HCT116 (cell line): ENCODE data around the gene NLRP5.

Experiments
- CEBPB ChIP-seq: IDR thresholded peaks from 2 replicates; pipeline ENCODE4 v1.6.1; 2012; ENCODE audit warnings: low read depth
- JUND ChIP-seq: IDR thresholded peaks from 2 replicates; pipeline ENCODE4 v1.6.1; 2012
- POLR2A ChIP-seq: IDR thresholded peaks from 2 replicates; pipeline ENCODE4 v1.7.0; 2011; ENCODE audit warnings: borderline replicate concordance; ENCODE audit not compliant: insufficient read depth, insufficient read length; ENCODE audit errors: extremely low read depth
- POLR2AphosphoS5 ChIP-seq: IDR thresholded peaks from 2 replicates; pipeline ENCODE4 v1.6.1; 2011; ENCODE audit warnings: mild to moderate bottlenecking, low read depth, low read length, moderate library complexity
- REST ChIP-seq: IDR thresholded peaks from 2 replicates; pipeline ENCODE4 v1.6.1; 2012; ENCODE audit warnings: low read depth
- SIN3A ChIP-seq: IDR thresholded peaks from 2 replicates; pipeline ENCODE4 v1.6.1; 2012; ENCODE audit warnings: low read depth
- SP1 ChIP-seq: IDR thresholded peaks from 2 replicates; pipeline ENCODE4 v1.6.1; 2012; ENCODE audit warnings: low read depth
- YY1 ChIP-seq: IDR thresholded peaks from 2 replicates; pipeline ENCODE4 v1.6.1; 2011; ENCODE audit warnings: low read length, low read depth, moderate library complexity, mild to moderate bottlenecking; ENCODE audit not compliant: insufficient replicate concordance; ENCODE audit errors: extremely low read depth
- ZNF274 ChIP-seq: fragments of 200-500 bp; sonication (Bioruptor generic); IDR thresholded peaks from 2 replicates; pipeline ENCODE4 v1.6.1; 2014; ENCODE audit warnings: mild to moderate bottlenecking, low read depth, low read length, inconsistent platforms
- TF ChIP-seq, protein P1 (sequence below), 3 experiments: fragments of 200-600 bp in 1 of 3; sonication (generic) in 1 of 3; IDR thresholded peaks in 2 of 3; conservative IDR thresholded peaks in 1 of 3; 2 replicates each; pipeline ENCODE4 v1.5.1; 2012 to 2017; ENCODE audit warnings: low read depth in 2 of 3, low read length in 2 of 3, antibody characterized with exemption in 1 of 3, borderline replicate concordance in 1 of 3, control low read depth in 1 of 3, mild to moderate bottlenecking in 1 of 3, mixed read lengths in 1 of 3, mixed run types in 1 of 3, moderate library complexity in 1 of 3; ENCODE audit not compliant: insufficient read depth in 1 of 3

DNA sequence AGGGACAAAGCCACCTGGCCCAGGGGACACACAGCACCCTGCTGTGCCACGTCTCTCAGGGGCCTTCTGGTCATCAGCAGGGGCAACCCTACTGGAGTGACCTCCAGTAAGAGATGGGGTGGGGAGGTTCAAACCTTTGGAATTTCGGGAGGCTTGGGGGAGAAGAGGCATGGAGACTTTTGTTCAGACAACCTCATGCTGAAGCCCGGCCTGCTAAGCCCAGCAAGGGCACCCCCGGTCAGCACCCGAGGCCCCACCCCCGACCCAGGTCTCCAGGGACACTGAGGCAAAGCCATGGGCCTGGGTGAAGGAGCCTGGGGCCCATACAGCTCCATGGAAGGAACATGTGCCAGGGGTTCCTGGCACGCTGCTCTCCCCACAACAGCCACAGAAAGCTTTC lies 111.2 kb downstream of the NLRP5 start:
- TF ChIP-seq YY1 (no peak), POLR2AphosphoS5 (no peak), REST (no peak), CEBPB (no peak), JUND (no peak), ZNF274 (no peak), POLR2A (no peak), SIN3A (no peak), SP1 (no peak)
- TF ChIP-seq, protein P1, sequence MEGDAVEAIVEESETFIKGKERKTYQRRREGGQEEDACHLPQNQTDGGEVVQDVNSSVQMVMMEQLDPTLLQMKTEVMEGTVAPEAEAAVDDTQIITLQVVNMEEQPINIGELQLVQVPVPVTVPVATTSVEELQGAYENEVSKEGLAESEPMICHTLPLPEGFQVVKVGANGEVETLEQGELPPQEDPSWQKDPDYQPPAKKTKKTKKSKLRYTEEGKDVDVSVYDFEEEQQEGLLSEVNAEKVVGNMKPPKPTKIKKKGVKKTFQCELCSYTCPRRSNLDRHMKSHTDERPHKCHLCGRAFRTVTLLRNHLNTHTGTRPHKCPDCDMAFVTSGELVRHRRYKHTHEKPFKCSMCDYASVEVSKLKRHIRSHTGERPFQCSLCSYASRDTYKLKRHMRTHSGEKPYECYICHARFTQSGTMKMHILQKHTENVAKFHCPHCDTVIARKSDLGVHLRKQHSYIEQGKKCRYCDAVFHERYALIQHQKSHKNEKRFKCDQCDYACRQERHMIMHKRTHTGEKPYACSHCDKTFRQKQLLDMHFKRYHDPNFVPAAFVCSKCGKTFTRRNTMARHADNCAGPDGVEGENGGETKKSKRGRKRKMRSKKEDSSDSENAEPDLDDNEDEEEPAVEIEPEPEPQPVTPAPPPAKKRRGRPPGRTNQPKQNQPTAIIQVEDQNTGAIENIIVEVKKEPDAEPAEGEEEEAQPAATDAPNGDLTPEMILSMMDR (IDR thresholded peaks at IDR 0.05 in 2 of 3, conservative IDR thresholded peaks at IDR 0.05 in 1 of 3; ENCODE audit: borderline replicate concordance in 1 of 3, insufficient read depth in 1 of 3, low read depth in 2 of 3, low read length in 2 of 3) = no peak
